ENCODE measurements around the gene OBI1. TPM values are rescaled to one million over a fixed set of nuclear protein-coding genes. Genes with fewer than 3 reads are reported as not detected.

OBI1 gene
- polyA plus RNA-seq, 3 donors: 2.0 to 5.2 (median 3.5) TPM

- peaks cover 23% of the 10 kb centered on the region for H3K4me1 Mint-ChIP-seq
- H3K9me3 Mint-ChIP-seq: peaks cover 0 to 2% (median 0%) of the 10 kb centered on the region in 7 donors
- no peaks in the 10 kb centered on the region for H3K27me3 ChIP-seq (ENCODE audit: control insufficient read depth in 2 of 2, insufficient read depth in 2 of 2, low read length in 2 of 2)
- peaks cover 15% of the 10 kb centered on the region for H3K79me2 ChIP-seq (ENCODE audit: insufficient read depth, low read length)
- H3K4me2 ChIP-seq (replicated peaks; ENCODE audit: extremely low read depth, low read length, poor library complexity, severe bottlenecking): no peak overlapping the region
- H3K36me3 Mint-ChIP-seq: no peaks in the 10 kb centered on the region
- TF ChIP-seq CTCF (IDR thresholded peaks at IDR 0.05): no peak
- H3K9me3 ChIP-seq (replicated peaks in 1 of 2; ENCODE audit: control insufficient read depth in 1 of 2, insufficient read depth in 1 of 2, low read length in 2 of 2): no peaks in the 10 kb centered on the region
- peak overlapping the region; percentile 8 for H2AFZ ChIP-seq (ENCODE audit: insufficient read depth, low read depth, low read length, poor library complexity, severe bottlenecking)
- peak overlapping the region in 1 of 2 donors; percentile 7 for H3K4me3 Mint-ChIP-seq
- no peak overlapping the region for H3K4me3 ChIP-seq (replicated peaks in 1 of 3; ENCODE audit: low read depth in 2 of 3, low read length in 3 of 3)
- intact Hi-C loops (cut with micrococcal nuclease): no loop called here
- H3K4me1 ChIP-seq (ENCODE audit: control insufficient read depth in 1 of 2, insufficient read depth in 2 of 2, low read length in 2 of 2): peaks cover 11 to 25% of the 10 kb centered on the region in 2 donors
- no peak overlapping the region for H3K27ac Mint-ChIP-seq
- no CpG with 5 or more reads among the region's 2 CpGs for WGBS (ENCODE audit: insufficient coverage)
- no peak overlapping the region for H3K9ac ChIP-seq (ENCODE audit: insufficient read depth, low read length, poor library complexity, severe bottlenecking)
- no peak overlapping the region for H3K27ac ChIP-seq (ENCODE audit: low read depth in 1 of 2, low read length in 2 of 2)
- H3K36me3 ChIP-seq (replicated peaks in 1 of 2; ENCODE audit: control insufficient read depth in 1 of 2, insufficient read depth in 2 of 2, low read length in 2 of 2): no peaks in the 10 kb centered on the region
- peaks cover 0 to 6% (median 2%) of the 10 kb centered on the region in 3 donors for H3K27me3 Mint-ChIP-seq (ENCODE audit: low read depth in 3 of 3)
- H4K20me1 ChIP-seq (ENCODE audit: insufficient read depth, low read length): no peaks in the 10 kb centered on the region
- no peak for DNase-seq
Measured at GRCh38 chr13:78662467-78662866, 3.5 kb upstream of the OBI1 start.

GRCh38 chr13:78660495-78660857 is 1.5 kb upstream of the OBI1 start:
- Mint-ChIP-seq H3K27me3 (ENCODE audit: low read depth in 3 of 3) (peaks cover 0 to 6% (median 3%) of the 10 kb centered on the region in 3 donors), H3K27ac (no peak overlapping the region), H3K4me1 (peaks cover 25% of the 10 kb centered on the region), H3K36me3 (peaks cover 0 to 2% of the 10 kb centered on the region in 2 donors), H3K9me3 (peaks cover 0 to 2% (median 0%) of the 10 kb centered on the region in 7 donors), H3K4me3 (peak overlapping the region; percentile 99)
- H3K9ac ChIP-seq (ENCODE audit: insufficient read depth, low read length, poor library complexity, severe bottlenecking): peak overlapping the region; percentile 80
- no peak for TF ChIP-seq CTCF (IDR thresholded peaks at IDR 0.05)
- H3K4me2 ChIP-seq (replicated peaks; ENCODE audit: extremely low read depth, low read length, poor library complexity, severe bottlenecking): peak overlapping the region; percentile 87
- H3K36me3 ChIP-seq (replicated peaks in 1 of 2; ENCODE audit: control insufficient read depth in 1 of 2, insufficient read depth in 2 of 2, low read length in 2 of 2): peaks cover 0 to 7% of the 10 kb centered on the region in 2 donors
- peaks cover 33% of the 10 kb centered on the region for H3K79me2 ChIP-seq (ENCODE audit: insufficient read depth, low read length)
- no peaks in the 10 kb centered on the region for H3K27me3 ChIP-seq (ENCODE audit: control insufficient read depth in 2 of 2, insufficient read depth in 2 of 2, low read length in 2 of 2)
- H2AFZ ChIP-seq (ENCODE audit: insufficient read depth, low read depth, low read length, poor library complexity, severe bottlenecking): peak overlapping the region; percentile 90
- H3K27ac ChIP-seq (ENCODE audit: low read depth in 1 of 2, low read length in 2 of 2): no peak overlapping the region
- WGBS (ENCODE audit: insufficient coverage): no CpG with 5 or more reads among the region's 4 CpGs
- peaks cover 11 to 25% of the 10 kb centered on the region in 2 donors for H3K4me1 ChIP-seq (ENCODE audit: control insufficient read depth in 1 of 2, insufficient read depth in 2 of 2, low read length in 2 of 2)
- intact Hi-C loops (cut with micrococcal nuclease): no loop called here
- H4K20me1 ChIP-seq (ENCODE audit: insufficient read depth, low read length): peaks cover 10% of the 10 kb centered on the region
- no peak for DNase-seq
- no peaks in the 10 kb centered on the region for H3K9me3 ChIP-seq (replicated peaks in 1 of 2; ENCODE audit: control insufficient read depth in 1 of 2, insufficient read depth in 1 of 2, low read length in 2 of 2)
- peak overlapping the region in 1 of 3 experiments; percentile 86 for H3K4me3 ChIP-seq (replicated peaks in 1 of 3; ENCODE audit: low read depth in 2 of 3, low read length in 3 of 3)

All from CD14-positive monocyte (primary cell).